Spleen (tissue), 11 donors: Measurements from ENCODE around the gene ZNF117. TPM values are rescaled to one million over a fixed set of nuclear protein-coding genes. Genes with fewer than 3 reads are reported as not detected.
"Not testable (repeated sequence)": the region's sequence is repeated elsewhere in the genome, so short reads cannot be mapped to it uniquely, and the experiment has no call there.

Source experiments
- DNase-seq: peaks from one replicate; pipeline ENCODE4 v3.0.0-alpha.2; 2020
- H3K27ac ChIP-seq, 8 donors: fragments of 200-600 bp; sonication (generic) in 7 of 8; 1 replicate in 4 of 8; 2 replicates in 4 of 8; pipeline versions ENCODE4 v1.5.0 to v1.8.0; 2016 to 2021; ENCODE audit warnings: inconsistent platforms in 4 of 8, mild to moderate bottlenecking in 4 of 8, moderate library complexity in 1 of 8
- H3K27me3 ChIP-seq, 7 donors: fragments of 200-600 bp; sonication (generic) in 6 of 7; replicated peaks in 1 of 7; 1 replicate in 4 of 7; 2 replicates in 3 of 7; pipeline versions ENCODE4 v1.5.0 to v1.8.0; 2016 to 2021; ENCODE audit warnings: inconsistent platforms in 3 of 7, mild to moderate bottlenecking in 1 of 7
- H3K36me3 ChIP-seq, 6 donors: fragments of 200-600 bp; sonication (generic) in 5 of 6; 1 replicate in 4 of 6; 2 replicates in 2 of 6; pipeline versions ENCODE4 v1.5.0 to v1.8.0; 2016 to 2021; ENCODE audit warnings: inconsistent platforms in 2 of 6
- H3K4me1 ChIP-seq, 6 donors: fragments of 200-600 bp; sonication (generic) in 5 of 6; 1 replicate in 3 of 6; 2 replicates in 3 of 6; pipeline versions ENCODE4 v1.5.0 to v1.8.0; 2016 to 2021; ENCODE audit warnings: inconsistent platforms in 3 of 6
- H3K4me3 ChIP-seq, 8 donors: fragments of 200-600 bp; sonication (generic) in 7 of 8; 1 replicate in 4 of 8; 2 replicates in 4 of 8; pipeline versions ENCODE4 v1.5.0 to v1.8.0; 2016 to 2021; ENCODE audit warnings: inconsistent platforms in 4 of 8, mild to moderate bottlenecking in 4 of 8, moderate library complexity in 2 of 8
- H3K9me3 ChIP-seq, 8 donors: fragments of 200-600 bp; sonication (generic) in 7 of 8; 1 replicate in 4 of 8; 2 replicates in 4 of 8; pipeline versions ENCODE4 v1.5.0 to v1.8.0; 2016 to 2021; ENCODE audit warnings: inconsistent platforms in 4 of 8
- POLR2AphosphoS5 ChIP-seq, 3 donors: sonication (generic); formaldehyde crosslinking; IDR thresholded peaks; one replicate each; pipeline ENCODE4 v1.5.1; 2017; ENCODE audit warnings: antibody characterized with exemption in 3 of 3
- WGBS, 5 donors: extraction: QIAGEN DNeasy Blood & Tissue Kit in 3 of 5; methylation state at CpG; one replicate each; pipeline versions ENCODE4 v1.1.5 to v1.1.7; 2013 to 2018; 5-methylcytosine and 5-hydroxymethylcytosine counted together
- intact Hi-C: fragments of 100-400 bp; cut with DNase I; formaldehyde crosslinking; loops from one replicate; pipeline ENCODE4 v1.15.0; 2023; ENCODE audit warnings: low total_unique reads
- polyA plus RNA-seq, 3 donors: library from polyadenylated mRNA; stranded (reverse); fragments of 200-250 nt; gene quantifications; one replicate each; pipeline ENCODE4 v1.2.1, GENCODE V29; 2013
- total RNA-seq, 7 donors: library from RNA; depleted of rRNA in 3 of 7; stranded (reverse); fragments of >200 nt in 3 of 7; fragmentation: NEBNext Ultra II Directional in 4 of 7; extraction: Animal tissue kit (Norgen Biotek cat#: 25700) in 4 of 7; gene quantifications; one replicate each; pipeline versions ENCODE4 v1.1.0 to v1.2.1, GENCODE V29; 2016 to 2021
- donor health status: healthy with polysubstance abuse.
- donor health status: DM: no; HTN: no; CAD: no; lungs with moderate emphysema.
- donor health status: DM: no; HTN: no; CAD: no.
- donor health status: Bipolar disorder and iron deficiency.
- donor health status: healthy.
- donor health status: DM: no; HTN: no; CAD: no.
- donor health status: DM: yes; HTN: yes; CAD: no.

The ZNF117 gene
- total and polyA plus RNA-seq, 10 donors: 4.0 to 23.2 (median 14.0) TPM

GRCh38 chr7:65036526-65036925 is 45.7 kb upstream of the ZNF117 start:
- 3 to 21% (median 16%) methylated on average over 2 of the region's 2 CpGs for WGBS, 5 donors
- peak overlapping the region in 1 of 8 donors; percentile 24 for H3K4me3 ChIP-seq
- H3K27me3 ChIP-seq, H3K36me3 ChIP-seq, H3K9me3 ChIP-seq, intact Hi-C loops, DNase-seq: not testable (repeated sequence)
- peaks cover 9 to 43% (median 26%) of the 10 kb centered on the region in 6 donors for H3K4me1 ChIP-seq
- peak in 1 of 3 donors; percentile 28 for TF ChIP-seq POLR2AphosphoS5 (IDR thresholded peaks at IDR 0.05)
- H3K27ac ChIP-seq: peak overlapping the region in 7 of 8 donors; percentile 59 to 93 (median 70)

DNA sequence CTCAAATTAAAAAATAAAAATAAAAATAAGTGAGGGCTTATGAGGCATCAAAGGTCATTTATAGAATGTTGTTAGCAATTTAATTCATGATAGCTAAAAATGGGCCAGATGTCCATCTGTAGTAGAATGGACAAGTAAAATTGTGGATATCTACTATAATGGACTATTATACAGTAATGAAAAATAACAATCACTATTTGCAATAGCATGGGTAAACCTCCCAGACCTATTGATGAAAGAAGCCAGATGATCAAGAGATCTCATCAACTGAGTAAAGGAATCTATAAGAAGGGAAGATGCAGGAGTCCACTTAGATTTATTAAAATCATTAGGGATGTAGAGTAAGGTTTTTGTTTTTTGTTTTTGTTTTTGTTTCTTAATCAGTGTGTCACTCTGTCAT is 44.6 kb upstream of the ZNF117 start:
- H3K27me3 ChIP-seq, H3K9me3 ChIP-seq, H3K36me3 ChIP-seq, intact Hi-C loops, DNase-seq: not testable (repeated sequence)
- H3K4me3 ChIP-seq: peak overlapping the region in 1 of 8 donors; percentile 16
- peaks cover 9 to 38% (median 26%) of the 10 kb centered on the region in 6 donors for H3K4me1 ChIP-seq
- peak overlapping the region in 4 of 8 donors; percentile 70 to 93 (median 89) for H3K27ac ChIP-seq

DNA sequence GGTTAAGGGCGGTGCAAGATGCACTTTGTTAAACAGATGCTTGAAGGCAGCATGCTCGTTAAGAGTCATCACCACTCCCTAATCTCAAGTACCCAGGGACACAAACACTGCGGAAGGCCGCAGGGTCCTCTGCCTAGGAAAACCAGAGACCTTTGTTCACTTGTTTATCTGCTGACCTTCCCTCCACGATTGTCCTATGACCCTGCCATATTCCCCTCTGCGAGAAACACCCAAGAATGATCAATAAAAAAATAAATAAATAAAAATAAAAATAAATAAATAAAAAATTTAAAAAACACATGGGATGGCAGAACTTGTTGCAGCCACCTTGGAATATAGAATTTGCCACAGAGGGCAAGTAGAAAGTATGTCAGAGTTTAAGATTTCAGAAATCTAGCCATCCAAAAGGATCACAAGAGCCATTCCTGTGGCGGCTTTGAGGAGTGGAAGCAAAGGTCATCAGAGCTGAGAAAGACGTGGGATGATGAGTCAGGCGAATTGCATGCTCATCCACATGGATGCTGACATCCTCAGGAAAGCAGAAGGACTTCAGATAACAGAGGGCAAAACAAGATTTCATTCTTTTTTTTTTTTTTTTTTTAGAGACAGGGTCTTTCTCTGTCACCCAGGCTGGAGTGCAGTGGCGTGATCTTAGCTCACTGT is 43.4 kb upstream of the ZNF117 start:
- H3K4me3 ChIP-seq, DNase-seq, H3K27ac ChIP-seq, H3K36me3 ChIP-seq, H3K27me3 ChIP-seq, intact Hi-C loops, H3K9me3 ChIP-seq: not testable (repeated sequence)
- WGBS, 5 donors: 71 to 84% (median 78%) methylated on average over 7 to 10 of the region's 10 CpGs
- peaks cover 1 to 26% (median 16%) of the 10 kb centered on the region in 6 donors for H3K4me1 ChIP-seq

- DNase-seq, H3K36me3 ChIP-seq, H3K9me3 ChIP-seq, H3K27me3 ChIP-seq, H3K27ac ChIP-seq, H3K4me3 ChIP-seq, intact Hi-C loops: not testable (repeated sequence)
- H3K4me1 ChIP-seq: peaks cover 0 to 21% (median 12%) of the 10 kb centered on the region in 6 donors
- 89 to 96% (median 96%) methylated on average over 14 to 30 of the region's 30 CpGs for WGBS, 5 donors
Measured at GRCh38 chr7:65033391-65033790, 42.6 kb upstream of the ZNF117 start.

GRCh38 chr7:65025023-65025422 is 34.2 kb upstream of the ZNF117 start:
- H3K4me1 ChIP-seq, H3K27ac ChIP-seq, DNase-seq, intact Hi-C loops, H3K9me3 ChIP-seq, H3K36me3 ChIP-seq, H3K4me3 ChIP-seq, H3K27me3 ChIP-seq: not testable (repeated sequence)

GRCh38 chr7:65020978-65021377 is 30.1 kb upstream of the ZNF117 start:
- H3K36me3 ChIP-seq, H3K27ac ChIP-seq, H3K27me3 ChIP-seq, H3K4me3 ChIP-seq, DNase-seq, intact Hi-C loops, H3K4me1 ChIP-seq, H3K9me3 ChIP-seq: not testable (repeated sequence)
- WGBS, 5 donors: 74 to 100% (median 82%) methylated on average over 1 to 2 of the region's 3 CpGs; no CpG with 5 or more reads in 1 of the 5 donors

- H3K36me3 ChIP-seq, DNase-seq, H3K27ac ChIP-seq, H3K9me3 ChIP-seq, intact Hi-C loops, H3K4me3 ChIP-seq, H3K27me3 ChIP-seq: not testable (repeated sequence)
- WGBS, 5 donors: 91 to 95% (median 93%) methylated on average over 7 of the region's 7 CpGs
- H3K4me1 ChIP-seq: peaks cover 10 to 19% (median 17%) of the 10 kb centered on the region in 6 donors
Measured at GRCh38 chr7:65009881-65010280, 19.0 kb upstream of the ZNF117 start.

GRCh38 chr7:65009394-65009793 is 18.6 kb upstream of the ZNF117 start:
- H3K4me3 ChIP-seq, H3K36me3 ChIP-seq, H3K27ac ChIP-seq, H3K27me3 ChIP-seq, H3K9me3 ChIP-seq, intact Hi-C loops, DNase-seq: not testable (repeated sequence)
- peaks cover 13 to 24% (median 21%) of the 10 kb centered on the region in 6 donors for H3K4me1 ChIP-seq
- 83 to 100% (median 91%) methylated on average over 2 of the region's 2 CpGs for WGBS, 5 donors

DNA sequence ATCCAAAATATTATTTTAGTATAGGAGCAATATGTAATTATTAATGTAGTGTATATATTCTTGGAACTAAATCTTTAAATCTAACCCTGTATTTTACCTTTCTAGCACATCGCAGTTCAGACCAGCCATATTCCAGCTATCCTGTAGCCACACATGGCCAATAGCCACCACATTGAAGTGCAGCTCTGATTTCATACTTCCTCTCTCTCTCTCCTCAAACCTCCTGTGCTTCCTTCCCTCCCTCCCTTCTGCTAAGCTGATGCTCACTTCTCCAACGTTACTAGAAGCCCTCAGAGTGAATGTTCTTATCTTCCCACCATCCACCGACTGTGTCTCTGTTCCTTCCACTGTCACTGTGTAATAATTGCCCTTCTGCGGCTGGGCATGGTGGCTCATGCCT is 16.2 kb upstream of the ZNF117 start:
- DNase-seq, intact Hi-C loops, H3K27me3 ChIP-seq: not testable (repeated sequence)
- peak overlapping the region; percentile 84 to 93 (median 90) for H3K27ac ChIP-seq
- H3K36me3 ChIP-seq: peaks cover 0 to 21% (median 1%) of the 10 kb centered on the region in 6 donors
- peaks cover 0 to 22% (median 16%) of the 10 kb centered on the region in 8 donors for H3K9me3 ChIP-seq
- H3K4me1 ChIP-seq: peaks cover 13 to 47% (median 35%) of the 10 kb centered on the region in 6 donors
- peak overlapping the region in 7 of 8 donors; percentile 59 to 86 (median 74) for H3K4me3 ChIP-seq
- 30 to 48% (median 37%) methylated on average over 4 of the region's 4 CpGs for WGBS, 5 donors
